HepG2 (cell line): ENCODE results near the gene SCGB2A2. TPM values are rescaled to one million over a fixed set of nuclear protein-coding genes. Genes with fewer than 3 reads are reported as not detected.

Source experiments
- ARID2 ChIP-seq: sonication (generic); formaldehyde crosslinking; IDR thresholded peaks from 2 replicates; pipeline ENCODE4 v1.8.1; 2022; ENCODE audit warnings: mild to moderate bottlenecking, missing genetic modification reagents, borderline replicate concordance
- ARID5B ChIP-seq: IDR thresholded peaks from 2 replicates; pipeline ENCODE4 v1.4.0; 2020; ENCODE audit warnings: mild to moderate bottlenecking, missing genetic modification reagents
- BCL3 ChIP-seq: sonication (generic); formaldehyde crosslinking; IDR thresholded peaks from 2 replicates; pipeline ENCODE4 v1.5.1; 2020; ENCODE audit warnings: mild to moderate bottlenecking, missing genetic modification reagents, moderate library complexity
- GLI4 ChIP-seq: sonication (generic); formaldehyde crosslinking; IDR thresholded peaks from 2 replicates; pipeline ENCODE4 v1.5.1; 2020; ENCODE audit warnings: missing genetic modification reagents, mild to moderate bottlenecking, moderate library complexity, borderline replicate concordance
- HBP1 ChIP-seq: IDR thresholded peaks from 2 replicates; pipeline ENCODE4 v1.6.1; 2016; ENCODE audit warnings: low read depth, control low read depth
- HNF4A ChIP-seq: sonication (generic); formaldehyde crosslinking; IDR thresholded peaks from 2 replicates; pipeline ENCODE4 v1.4.0; 2020; ENCODE audit warnings: missing genetic modification reagents
- IKZF5 ChIP-seq: IDR thresholded peaks from 2 replicates; pipeline ENCODE4 v1.6.1; 2018; ENCODE audit warnings: missing genetic modification reagents, mild to moderate bottlenecking, missing compliant biosample characterization
- MTERF4 ChIP-seq: sonication (generic); formaldehyde crosslinking; IDR thresholded peaks from 2 replicates; pipeline ENCODE4 v1.8.0; 2023; ENCODE audit warnings: mild to moderate bottlenecking, missing genetic modification reagents
- REPIN1 ChIP-seq: sonication (generic); formaldehyde crosslinking; IDR thresholded peaks from 2 replicates; pipeline ENCODE4 v1.8.0; 2022; ENCODE audit warnings: missing genetic modification reagents, low read depth, mild to moderate bottlenecking, borderline replicate concordance
- SP140L ChIP-seq: sonication (generic); formaldehyde crosslinking; IDR thresholded peaks from 2 replicates; pipeline ENCODE4 v1.4.0; 2020; ENCODE audit warnings: missing genetic modification reagents, borderline replicate concordance
- THAP11 ChIP-seq: IDR thresholded peaks from 2 replicates; pipeline ENCODE4 v1.6.1; 2016; ENCODE audit warnings: missing biosample characterization, missing genetic modification reagents
- ZNF34 ChIP-seq: sonication (generic); formaldehyde crosslinking; IDR thresholded peaks from 2 replicates; pipeline ENCODE4 v1.4.0; 2020; ENCODE audit warnings: mild to moderate bottlenecking, missing genetic modification reagents, borderline replicate concordance
- ZNF430 ChIP-seq: sonication (generic); formaldehyde crosslinking; IDR thresholded peaks from 2 replicates; pipeline ENCODE4 v1.9.0; 2021; ENCODE audit warnings: mild to moderate bottlenecking, missing genetic modification reagents
- ZNF546 ChIP-seq: sonication (generic); formaldehyde crosslinking; conservative IDR thresholded peaks from 2 replicates; pipeline ENCODE4 v1.8.1; 2023; ENCODE audit warnings: mild to moderate bottlenecking, missing genetic modification reagents
- ZNF574 ChIP-seq: sonication (generic); formaldehyde crosslinking; IDR thresholded peaks from 2 replicates; pipeline ENCODE4 v1.4.0; 2020; ENCODE audit warnings: missing genetic modification reagents
- ZNF749 ChIP-seq: sonication (generic); formaldehyde crosslinking; IDR thresholded peaks from 2 replicates; pipeline ENCODE4 v1.8.0; 2022; ENCODE audit warnings: mild to moderate bottlenecking, missing genetic modification reagents, moderate library complexity, borderline replicate concordance
- ZSCAN30 ChIP-seq: sonication (generic); formaldehyde crosslinking; IDR thresholded peaks from 2 replicates; pipeline ENCODE4 v1.5.0; 2020; ENCODE audit warnings: mild to moderate bottlenecking, missing genetic modification reagents
- polyA plus RNA-seq, 8 experiments: library from polyadenylated mRNA; depleted of rRNA in 3 of 8; stranded (reverse) in 7 of 8; unstranded in 1 of 8; fragments of >200 nt; fragmentation: Illumina TruSeq in 4 of 8; extraction: Trizol in 4 of 8; gene quantifications; 2 replicates each; pipeline versions ENCODE4 v1.2.1 to v1.2.3, GENCODE V29; 2011 to 2016; ENCODE audit warnings: low read depth in 4 of 8, missing spikeins in 1 of 8, mixed read lengths in 1 of 8; ENCODE audit not compliant: insufficient read depth in 1 of 8
- total RNA-seq, 5 experiments: library from RNA; depleted of rRNA; stranded (reverse); fragments of >200 nt; fragmentation: Illumina TruSeq; extraction: Trizol; gene quantifications; 2 replicates each; pipeline ENCODE4 v1.2.3, GENCODE V29; 2016; ENCODE audit warnings: low read depth in 1 of 5

SCGB2A2 gene
- total and polyA plus RNA-seq, 2 of the 13 experiments (the other 11 are each of a cell fraction or from before 2014, with no cell fraction given): 0.12 TPM; not detected in 1

GRCh38 chr11:62245271-62245753 lies 24.6 kb upstream of the SCGB2A2 start (continued):
- TF ChIP-seq IKZF5 (CRISPR knock-in tag) (peak; percentile 38; the same call in 1 of the 2 replicates), ZNF749 (CRISPR knock-in tag) (0 out of 2 replicates have a peak, but pooled peaks have one; percentile 49), HNF4A (CRISPR knock-in tag) (peak; percentile 65), REPIN1 (CRISPR knock-in tag) (peak; percentile 50; the same call in 1 of the 2 replicates), ARID2 (CRISPR knock-in tag) (peak; percentile 64; the same call in 1 of the 2 replicates), ZNF34 (no peak), ZNF546 (0 out of 2 replicates have a peak, but pooled peaks have one; percentile 44), THAP11 (CRISPR knock-in tag) (peak; percentile 33; the same call in 1 of the 2 replicates), ZNF430 (0 out of 2 replicates have a peak, but pooled peaks have one; percentile 63), GLI4 (CRISPR knock-in tag) (peak; percentile 49; the same call in 1 of the 2 replicates), HBP1 (0 out of 2 replicates have a peak, but pooled peaks have one; percentile 65), BCL3 (peak; percentile 61; the same call in 1 of the 2 replicates), MTERF4 (CRISPR knock-in tag) (0 out of 2 replicates have a peak, but pooled peaks have one; percentile 50), SP140L (CRISPR knock-in tag) (no peak), ZNF574 (CRISPR knock-in tag) (peak; percentile 60), ZSCAN30 (CRISPR knock-in tag) (no peak), ARID5B (CRISPR knock-in tag) (peak; percentile 45)
